Sigmoid colon (tissue), 7 donors: ENCODE data around the gene RAB4B. TPM values are rescaled to one million over a fixed set of nuclear protein-coding genes. Genes with fewer than 3 reads are reported as not detected.
"Not testable (repeated sequence)": the region's sequence is repeated elsewhere in the genome, so short reads cannot be mapped to it uniquely, and the experiment has no call there.

Experiments
- DNase-seq: peaks from one replicate; pipeline ENCODE4 v3.0.0-alpha.2; 2019
- H3K27ac ChIP-seq, 4 donors: fragments of 200-600 bp; sonication (generic); one replicate each; pipeline ENCODE4 v1.5.1; 2016 to 2019; ENCODE audit warnings: mild to moderate bottlenecking in 1 of 4
- H3K27me3 ChIP-seq, 3 donors: fragments of 200-600 bp; sonication (generic); one replicate each; pipeline ENCODE4 v1.5.1; 2019; ENCODE audit warnings: mild to moderate bottlenecking in 1 of 3
- H3K36me3 ChIP-seq, 4 donors: fragments of 200-600 bp; sonication (generic); one replicate each; pipeline ENCODE4 v1.5.1; 2016 to 2019
- H3K4me1 ChIP-seq, 4 donors: fragments of 200-600 bp; sonication (generic); one replicate each; pipeline ENCODE4 v1.5.1; 2017 to 2019
- H3K4me3 ChIP-seq, 4 donors: fragments of 200-600 bp; sonication (generic); one replicate each; pipeline ENCODE4 v1.5.1; 2017 to 2019; ENCODE audit warnings: mild to moderate bottlenecking in 2 of 4, moderate library complexity in 1 of 4
- H3K9me3 ChIP-seq, 4 donors: fragments of 200-600 bp in 3 of 4; sonication (generic) in 3 of 4; one replicate each; pipeline versions ENCODE4 v1.5.1 to v1.6.1; 2013 to 2019
- CTCF ChIP-seq, 4 experiments: fragments of 450-650 bp in 3 of 4; fragments of 200-600 bp in 1 of 4; IDR thresholded peaks; one replicate each; pipeline ENCODE4 v1.5.1; 2016 to 2019; ENCODE audit warnings: antibody characterized with exemption in 4 of 4, mild to moderate bottlenecking in 3 of 4, moderate library complexity in 2 of 4
- EP300 ChIP-seq, 4 donors: sonication (generic); formaldehyde crosslinking; IDR thresholded peaks; one replicate each; pipeline ENCODE4 v1.6.1; 2017; ENCODE audit warnings: antibody characterized with exemption in 4 of 4
- POLR2A ChIP-seq, 2 donors: fragments of 450-650 bp; IDR thresholded peaks; one replicate each; pipeline ENCODE4 v1.6.1; 2016; ENCODE audit warnings: antibody characterized with exemption in 2 of 2, mild to moderate bottlenecking in 2 of 2, moderate library complexity in 2 of 2
- POLR2AphosphoS5 ChIP-seq, 4 donors: sonication (generic); formaldehyde crosslinking; IDR thresholded peaks; one replicate each; pipeline ENCODE4 v1.6.1; 2017; ENCODE audit warnings: antibody characterized with exemption in 4 of 4
- WGBS, 2 donors: extraction: QIAGEN DNeasy Blood & Tissue Kit; methylation state at CpG; one replicate each; pipeline ENCODE4 v1.1.7; 2013; 5-methylcytosine and 5-hydroxymethylcytosine counted together
- intact Hi-C: fragments of 100-400 bp; cut with DNase I; formaldehyde crosslinking; loops from one replicate; pipeline ENCODE4 v1.15.1; 2023
- polyA plus RNA-seq, 3 donors: library from polyadenylated mRNA; stranded (reverse); fragments of 200-250 nt; gene quantifications; one replicate each; pipeline ENCODE4 v1.2.3, GENCODE V29; 2013
- total RNA-seq, 4 donors: library from RNA; depleted of rRNA; stranded (reverse); fragments of >200 nt; gene quantifications; one replicate each; pipeline ENCODE4 v1.1.0, GENCODE V29; 2016
- donor health status: healthy with polysubstance abuse.
- donor health status: Bipolar disorder and iron deficiency.
- donor health status: healthy.

RAB4B gene
- total and polyA plus RNA-seq, 7 donors = 15.6 to 76.5 (median 21.3) TPM

DNA sequence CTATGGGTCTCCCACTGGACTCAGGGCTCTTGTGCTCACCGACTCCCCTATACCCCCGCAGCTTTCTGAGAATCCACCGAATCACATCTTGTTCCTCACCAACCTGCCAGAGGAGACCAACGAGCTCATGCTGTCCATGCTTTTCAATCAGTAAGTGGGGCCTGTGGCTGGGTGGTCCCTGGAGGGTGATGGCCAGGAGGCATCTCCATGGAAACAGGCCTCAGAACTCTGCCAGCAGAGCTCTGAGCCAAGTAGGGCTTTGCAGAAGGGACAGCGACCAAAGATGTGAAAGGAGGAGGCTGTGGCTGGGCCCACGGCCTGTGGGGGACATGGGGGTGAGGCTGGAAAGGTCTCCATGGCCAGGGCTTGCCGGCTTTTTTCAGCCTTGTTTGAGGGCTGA lies 14.5 kb upstream of the RAB4B start:
- TF ChIP-seq POLR2AphosphoS5 (IDR thresholded peaks at IDR 0.05) (no peak), POLR2A (IDR thresholded peaks at IDR 0.05) (no peak), EP300 (IDR thresholded peaks at IDR 0.05) (no peak), CTCF (IDR thresholded peaks at IDR 0.05) (no peak)
- no peaks in the 10 kb centered on the region for H3K27me3 ChIP-seq

DNA sequence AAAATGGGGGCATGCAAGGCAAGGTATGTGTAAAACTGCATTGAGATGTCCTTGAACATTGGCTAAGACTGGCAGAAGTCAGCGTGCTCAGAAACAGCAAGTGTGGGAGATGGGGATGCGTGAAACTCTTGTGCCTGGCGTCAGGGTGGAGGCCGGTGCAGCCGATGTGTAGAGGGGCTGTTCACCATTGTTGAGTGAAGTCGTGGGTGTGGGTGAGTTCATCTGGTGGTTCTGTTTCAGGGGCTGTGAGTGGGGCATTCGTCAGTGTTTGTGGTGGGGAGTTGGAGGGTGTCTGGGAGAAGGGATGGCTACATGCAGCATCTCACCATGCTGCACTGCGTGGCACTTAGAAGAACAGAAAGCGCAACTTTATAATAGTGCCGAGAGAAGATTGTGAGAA lies 14.1 kb upstream of the RAB4B start:
- no peak for DNase-seq
- intact Hi-C loops = no loop called here
- Histone ChIP-seq H3K9me3 (no peaks in the 10 kb centered on the region), H3K27ac (no peak overlapping the region), H3K4me1 (no peaks in the 10 kb centered on the region), H3K27me3 (no peaks in the 10 kb centered on the region), H3K36me3 (peaks cover 56 to 82% (median 68%) of the 10 kb centered on the region in 4 donors), H3K4me3 (no peak overlapping the region)
- WGBS, 2 donors = 88 to 90% methylated on average over 10 of the region's 10 CpGs
- TF ChIP-seq POLR2AphosphoS5 (IDR thresholded peaks at IDR 0.05) (no peak), EP300 (IDR thresholded peaks at IDR 0.05) (no peak), CTCF (IDR thresholded peaks at IDR 0.05) (no peak), POLR2A (IDR thresholded peaks at IDR 0.05) (no peak)

More for the DNA sequence above, 14.5 kb upstream of the RAB4B start:
- no peak for DNase-seq
- Histone ChIP-seq H3K4me1 (no peaks in the 10 kb centered on the region), H3K9me3 (no peaks in the 10 kb centered on the region), H3K4me3 (no peak overlapping the region), H3K27ac (no peak overlapping the region), H3K36me3 (peaks cover 59 to 86% (median 71%) of the 10 kb centered on the region in 4 donors)
- WGBS, 2 donors = 92 to 95% methylated on average over 7 of the region's 7 CpGs
- intact Hi-C loops = no loop called here

DNA sequence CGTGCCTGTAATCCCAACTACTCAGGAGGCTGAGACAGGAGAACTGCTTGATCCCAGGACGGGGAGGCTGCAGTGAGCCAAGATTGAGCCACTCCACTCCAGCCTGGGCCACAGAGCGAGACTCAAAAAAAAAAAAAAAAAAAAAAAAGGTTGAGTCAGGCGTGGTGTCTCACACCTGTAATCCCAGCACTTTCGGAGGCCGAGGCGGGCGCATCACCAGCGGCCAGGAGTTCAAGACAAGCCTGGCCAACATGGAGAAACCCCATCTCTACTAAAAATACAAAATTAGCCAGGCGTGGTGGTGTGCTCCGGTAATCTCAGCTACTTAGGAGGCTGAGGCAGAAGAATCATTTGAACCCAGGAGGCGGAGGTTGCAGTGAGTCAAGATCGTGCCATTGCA lies 11.7 kb upstream of the RAB4B start:
- H3K36me3 ChIP-seq = peaks cover 42 to 57% (median 47%) of the 10 kb centered on the region in 4 donors
- H3K9me3 ChIP-seq, H3K4me3 ChIP-seq, H3K27ac ChIP-seq, intact Hi-C loops, DNase-seq, H3K27me3 ChIP-seq, H3K4me1 ChIP-seq: not testable (repeated sequence)
- 96 to 97% methylated on average over 13 of the region's 13 CpGs for WGBS, 2 donors

DNA sequence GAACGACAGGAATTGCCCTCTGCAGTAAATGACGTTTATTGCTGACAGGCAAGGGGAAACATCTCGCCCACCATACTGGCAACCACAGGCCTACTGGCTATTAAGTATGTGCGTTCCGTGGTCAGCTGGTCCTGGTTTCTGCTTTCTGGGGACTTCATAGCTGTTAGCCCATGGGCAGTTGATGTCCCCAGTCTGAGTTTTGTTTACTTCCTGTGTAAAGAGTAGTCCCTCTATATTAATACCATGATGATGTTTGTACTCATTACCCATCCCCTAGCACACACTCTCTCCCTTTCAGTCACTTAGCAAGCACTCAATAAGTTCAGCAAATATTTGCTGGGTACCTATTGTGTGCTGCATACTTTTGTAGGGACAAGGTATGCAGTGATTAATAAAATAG lies 9.2 kb upstream of the RAB4B start:
- no peak for DNase-seq
- no peaks in the 10 kb centered on the region for H3K4me1 ChIP-seq
- no peaks in the 10 kb centered on the region for H3K27me3 ChIP-seq
- H3K9me3 ChIP-seq = no peaks in the 10 kb centered on the region
- no peak for TF ChIP-seq CTCF (IDR thresholded peaks at IDR 0.05)
- no peak for TF ChIP-seq EP300 (IDR thresholded peaks at IDR 0.05)
- no peak for TF ChIP-seq POLR2A (IDR thresholded peaks at IDR 0.05)
- no peak for TF ChIP-seq POLR2AphosphoS5 (IDR thresholded peaks at IDR 0.05)
- WGBS, 2 donors = 85% methylated on average over 5 of the region's 5 CpGs
- no peak overlapping the region for H3K27ac ChIP-seq
- no peak overlapping the region for H3K4me3 ChIP-seq
- H3K36me3 ChIP-seq = peaks cover 17 to 33% (median 22%) of the 10 kb centered on the region in 4 donors
- intact Hi-C loops = no loop called here

GRCh38 chr19:40771101-40771862 lies 6.8 kb upstream of the RAB4B start:
- H3K27me3 ChIP-seq, H3K9me3 ChIP-seq, intact Hi-C loops, H3K4me1 ChIP-seq, H3K36me3 ChIP-seq, DNase-seq, H3K27ac ChIP-seq, H3K4me3 ChIP-seq: not testable (repeated sequence)
- 90 to 92% methylated on average over 10 of the region's 10 CpGs for WGBS, 2 donors
